Measurements from ENCODE around the gene SLC26A8. TPM values are rescaled to one million over a fixed set of nuclear protein-coding genes. Genes with fewer than 3 reads are reported as not detected.
"Not testable (repeated sequence)": the region's sequence is repeated elsewhere in the genome, so short reads cannot be mapped to it uniquely, and the experiment has no call there.

Gene SLC26A8
- total RNA-seq, 1 donor from 2014 or later, result under 0.01 TPM

- H3K4me1 ChIP-seq (ENCODE audit: control insufficient read depth in 3 of 3, insufficient read depth in 3 of 3, low read length in 3 of 3); H3K27ac ChIP-seq (ENCODE audit: low read depth, low read length); H3K9ac ChIP-seq (ENCODE audit: low read depth in 1 of 3, low read length in 3 of 3); H3K4me3 ChIP-seq (ENCODE audit: low read length in 3 of 3); H3K36me3 ChIP-seq (ENCODE audit: control insufficient read depth in 3 of 3, insufficient read depth in 3 of 3, low read length in 3 of 3); H3K27me3 ChIP-seq (ENCODE audit: control insufficient read depth in 3 of 3, insufficient read depth in 3 of 3, low read length in 3 of 3); H3K9me3 ChIP-seq (ENCODE audit: control insufficient read depth in 3 of 3, low read length in 3 of 3): not testable (repeated sequence)
Observed at GRCh38 chr6:35909571-35909970, 114.9 kb downstream of the SLC26A8 start.

DNA sequence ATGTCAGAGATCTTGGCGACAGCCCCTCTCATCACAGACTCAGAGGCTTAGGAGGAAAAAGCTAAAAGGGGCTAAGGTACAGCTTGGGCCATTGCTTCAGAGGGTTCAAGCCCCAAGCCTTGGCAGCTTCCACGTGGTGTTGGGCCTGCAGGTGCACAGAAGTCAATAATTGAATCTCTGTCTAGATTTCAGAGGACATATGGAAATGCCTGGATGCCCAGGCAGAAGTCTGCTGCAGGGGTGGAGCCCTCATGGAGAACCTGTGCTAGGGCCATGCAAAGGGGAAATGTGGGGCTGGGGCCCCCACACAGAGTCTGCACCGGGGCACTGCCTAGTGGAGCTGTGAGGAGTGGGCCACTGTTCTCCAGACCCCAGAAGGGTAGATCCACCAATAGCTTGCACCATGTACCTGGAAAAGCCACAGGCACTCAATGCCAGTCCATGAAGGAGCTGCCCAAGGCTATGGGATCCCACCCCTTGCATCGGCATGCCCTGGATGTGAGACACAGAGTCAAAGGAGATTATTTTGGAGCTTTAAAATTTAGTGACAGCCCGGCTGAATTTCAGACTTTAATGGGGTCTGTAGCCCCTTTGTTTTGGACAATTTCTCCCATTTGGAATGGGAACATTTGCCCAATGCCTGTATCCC, 115.6 kb downstream of the SLC26A8 start:
- H3K9ac ChIP-seq (ENCODE audit: low read depth in 1 of 3, low read length in 3 of 3); H3K9me3 ChIP-seq (ENCODE audit: control insufficient read depth in 3 of 3, low read length in 3 of 3); H3K27ac ChIP-seq (ENCODE audit: low read depth, low read length); H3K27me3 ChIP-seq (ENCODE audit: control insufficient read depth in 3 of 3, insufficient read depth in 3 of 3, low read length in 3 of 3); H3K4me3 ChIP-seq (ENCODE audit: low read length in 3 of 3); H3K36me3 ChIP-seq (ENCODE audit: control insufficient read depth in 3 of 3, insufficient read depth in 3 of 3, low read length in 3 of 3); H3K4me1 ChIP-seq (ENCODE audit: control insufficient read depth in 3 of 3, insufficient read depth in 3 of 3, low read length in 3 of 3): not testable (repeated sequence)

- H3K9me3 ChIP-seq (ENCODE audit: control insufficient read depth in 3 of 3, low read length in 3 of 3), result no peaks in the 10 kb centered on the region
- H3K9ac ChIP-seq (ENCODE audit: low read depth in 1 of 3, low read length in 3 of 3), result no peak overlapping the region
- no peaks in the 10 kb centered on the region for H3K27me3 ChIP-seq (ENCODE audit: control insufficient read depth in 3 of 3, insufficient read depth in 3 of 3, low read length in 3 of 3)
- no peak overlapping the region for H3K27ac ChIP-seq (ENCODE audit: low read depth, low read length)
- no peaks in the 10 kb centered on the region for H3K4me1 ChIP-seq (ENCODE audit: control insufficient read depth in 3 of 3, insufficient read depth in 3 of 3, low read length in 3 of 3)
- no peaks in the 10 kb centered on the region for H3K36me3 ChIP-seq (ENCODE audit: control insufficient read depth in 3 of 3, insufficient read depth in 3 of 3, low read length in 3 of 3)
- no peak overlapping the region for H3K4me3 ChIP-seq (ENCODE audit: low read length in 3 of 3)
Observed at GRCh38 chr6:35907750-35908149, 116.7 kb downstream of the SLC26A8 start.

DNA sequence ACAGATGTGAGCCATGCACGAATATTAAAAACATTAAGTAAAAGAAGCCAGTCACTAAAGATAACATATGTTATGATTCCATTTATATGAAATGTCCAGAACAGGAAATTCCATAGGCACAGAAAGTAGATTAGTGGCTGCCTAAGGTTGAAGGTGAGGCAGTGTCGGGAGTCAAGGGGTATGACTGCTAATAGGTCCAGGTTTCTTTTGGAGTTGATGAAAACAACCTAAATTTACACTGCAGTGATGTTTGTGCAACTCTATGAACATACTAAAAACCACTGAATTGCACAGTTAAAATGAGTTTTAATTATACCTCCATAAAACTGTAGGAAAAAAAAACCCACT, 118.0 kb downstream of the SLC26A8 start:
- Histone ChIP-seq H3K27ac (ENCODE audit: low read depth, low read length) (no peak overlapping the region), H3K9me3 (ENCODE audit: control insufficient read depth in 3 of 3, low read length in 3 of 3) (no peaks in the 10 kb centered on the region), H3K4me1 (ENCODE audit: control insufficient read depth in 3 of 3, insufficient read depth in 3 of 3, low read length in 3 of 3) (no peaks in the 10 kb centered on the region), H3K9ac (ENCODE audit: low read depth in 1 of 3, low read length in 3 of 3) (no peak overlapping the region), H3K36me3 (ENCODE audit: control insufficient read depth in 3 of 3, insufficient read depth in 3 of 3, low read length in 3 of 3) (peaks cover 0 to 2% (median 0%) of the 10 kb centered on the region in 3 donors), H3K4me3 (ENCODE audit: low read length in 3 of 3) (no peak overlapping the region), H3K27me3 (ENCODE audit: control insufficient read depth in 3 of 3, insufficient read depth in 3 of 3, low read length in 3 of 3) (no peaks in the 10 kb centered on the region)

DNA sequence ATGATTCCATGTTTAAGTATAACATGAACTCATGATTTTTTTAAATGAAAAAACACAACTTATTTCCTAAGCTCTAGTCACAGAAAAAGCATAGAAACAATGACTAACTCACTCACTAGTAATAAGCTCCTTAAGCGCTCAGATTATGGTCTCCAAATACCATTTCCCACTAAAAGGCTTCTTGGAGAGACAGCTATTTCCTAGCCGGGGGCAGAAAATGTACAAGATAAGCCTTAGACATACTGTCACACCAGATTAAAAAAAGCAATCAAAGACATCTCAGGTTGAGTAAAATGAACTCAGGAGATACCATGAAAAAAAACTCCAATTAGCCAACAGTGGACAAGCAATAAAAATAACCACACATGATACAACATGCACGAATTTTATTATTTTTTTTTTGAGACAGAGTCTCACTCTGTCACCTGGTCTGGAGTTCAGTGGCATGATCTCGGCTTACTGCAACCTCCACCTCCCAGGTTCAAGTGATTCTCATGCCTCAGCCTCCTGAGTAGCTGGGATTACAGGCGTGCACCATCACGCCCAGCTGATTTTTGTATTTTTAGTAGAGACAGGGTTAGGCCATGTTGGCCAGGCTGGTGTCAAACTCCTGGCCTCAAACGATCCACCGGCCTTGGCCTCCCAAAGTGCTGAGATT, 118.5 kb downstream of the SLC26A8 start:
- no peaks in the 10 kb centered on the region for H3K4me1 ChIP-seq (ENCODE audit: control insufficient read depth in 3 of 3, insufficient read depth in 3 of 3, low read length in 3 of 3)
- no peaks in the 10 kb centered on the region for H3K27me3 ChIP-seq (ENCODE audit: control insufficient read depth in 3 of 3, insufficient read depth in 3 of 3, low read length in 3 of 3)
- no peak overlapping the region for H3K9ac ChIP-seq (ENCODE audit: low read depth in 1 of 3, low read length in 3 of 3)
- no peaks in the 10 kb centered on the region for H3K9me3 ChIP-seq (ENCODE audit: control insufficient read depth in 3 of 3, low read length in 3 of 3)
- no peak overlapping the region for H3K4me3 ChIP-seq (ENCODE audit: low read length in 3 of 3)
- no peak overlapping the region for H3K27ac ChIP-seq (ENCODE audit: low read depth, low read length)
- peaks cover 0 to 2% (median 0%) of the 10 kb centered on the region in 3 donors for H3K36me3 ChIP-seq (ENCODE audit: control insufficient read depth in 3 of 3, insufficient read depth in 3 of 3, low read length in 3 of 3)

GRCh38 chr6:35905141-35905785, 119.2 kb downstream of the SLC26A8 start:
- peaks cover 0 to 2% (median 0%) of the 10 kb centered on the region in 3 donors for H3K36me3 ChIP-seq (ENCODE audit: control insufficient read depth in 3 of 3, insufficient read depth in 3 of 3, low read length in 3 of 3)
- H3K4me1 ChIP-seq (ENCODE audit: control insufficient read depth in 3 of 3, insufficient read depth in 3 of 3, low read length in 3 of 3), result no peaks in the 10 kb centered on the region
- H3K27ac ChIP-seq (ENCODE audit: low read depth, low read length), result no peak overlapping the region
- no peaks in the 10 kb centered on the region for H3K27me3 ChIP-seq (ENCODE audit: control insufficient read depth in 3 of 3, insufficient read depth in 3 of 3, low read length in 3 of 3)
- no peak overlapping the region for H3K9ac ChIP-seq (ENCODE audit: low read depth in 1 of 3, low read length in 3 of 3)
- H3K9me3 ChIP-seq (ENCODE audit: control insufficient read depth in 3 of 3, low read length in 3 of 3), result no peaks in the 10 kb centered on the region
- no peak overlapping the region for H3K4me3 ChIP-seq (ENCODE audit: low read length in 3 of 3)

DNA sequence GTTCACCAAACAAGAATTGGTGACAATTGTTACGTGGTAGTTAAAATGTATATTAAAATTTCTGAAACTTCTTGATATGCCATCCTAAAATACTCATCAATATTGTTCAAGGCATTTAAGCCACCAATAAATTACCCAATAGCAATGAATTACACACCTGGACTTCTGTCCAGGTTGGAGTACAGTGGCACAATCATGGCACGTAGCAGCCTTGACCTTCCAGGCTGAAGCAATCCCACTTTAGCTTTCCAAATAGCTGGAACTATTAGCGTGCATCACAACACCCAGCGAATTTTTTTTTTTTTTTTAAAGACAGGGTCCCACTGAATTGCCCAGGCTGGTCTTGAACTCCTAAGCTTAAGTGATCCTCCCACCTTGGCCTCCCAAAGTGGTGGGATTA, 120.8 kb downstream of the SLC26A8 start:
- Histone ChIP-seq H3K4me3 (ENCODE audit: low read length in 3 of 3) (no peak overlapping the region), H3K9ac (ENCODE audit: low read depth in 1 of 3, low read length in 3 of 3) (no peak overlapping the region), H3K27me3 (ENCODE audit: control insufficient read depth in 3 of 3, insufficient read depth in 3 of 3, low read length in 3 of 3) (no peaks in the 10 kb centered on the region), H3K36me3 (ENCODE audit: control insufficient read depth in 3 of 3, insufficient read depth in 3 of 3, low read length in 3 of 3) (peaks cover 0 to 2% (median 0%) of the 10 kb centered on the region in 3 donors), H3K27ac (ENCODE audit: low read depth, low read length) (no peak overlapping the region), H3K9me3 (ENCODE audit: control insufficient read depth in 3 of 3, low read length in 3 of 3) (no peaks in the 10 kb centered on the region), H3K4me1 (ENCODE audit: control insufficient read depth in 3 of 3, insufficient read depth in 3 of 3, low read length in 3 of 3) (no peaks in the 10 kb centered on the region)

GRCh38 chr6:35900448-35900847, 124.0 kb downstream of the SLC26A8 start:
- no peak overlapping the region for H3K9ac ChIP-seq (ENCODE audit: low read depth in 1 of 3, low read length in 3 of 3)
- no peaks in the 10 kb centered on the region for H3K27me3 ChIP-seq (ENCODE audit: control insufficient read depth in 3 of 3, insufficient read depth in 3 of 3, low read length in 3 of 3)
- H3K4me1 ChIP-seq (ENCODE audit: control insufficient read depth in 3 of 3, insufficient read depth in 3 of 3, low read length in 3 of 3), result no peaks in the 10 kb centered on the region
- H3K4me3 ChIP-seq (ENCODE audit: low read length in 3 of 3), result no peak overlapping the region
- H3K27ac ChIP-seq (ENCODE audit: low read depth, low read length), result no peak overlapping the region
- peaks cover 0 to 2% (median 0%) of the 10 kb centered on the region in 3 donors for H3K36me3 ChIP-seq (ENCODE audit: control insufficient read depth in 3 of 3, insufficient read depth in 3 of 3, low read length in 3 of 3)
- H3K9me3 ChIP-seq (ENCODE audit: control insufficient read depth in 3 of 3, low read length in 3 of 3), result no peaks in the 10 kb centered on the region

DNA sequence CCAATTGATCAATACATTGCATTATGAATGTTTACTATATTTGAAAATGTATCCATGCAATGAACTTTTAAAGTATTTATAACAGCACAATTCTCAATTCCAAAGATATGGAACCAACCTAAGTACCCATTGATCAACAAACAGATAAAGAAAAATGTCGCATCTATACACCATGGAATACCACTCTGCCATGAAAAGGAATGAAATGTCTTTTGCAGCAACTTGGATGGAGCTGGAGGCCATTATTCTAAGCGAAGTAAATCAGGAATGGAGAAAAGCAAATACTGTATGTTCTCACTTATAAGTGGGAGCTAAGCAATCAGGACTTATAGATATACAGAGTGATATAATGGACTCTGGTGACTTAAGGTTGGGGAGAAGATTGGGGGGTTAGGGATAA, 126.4 kb downstream of the SLC26A8 start:
- Histone ChIP-seq H3K9me3 (ENCODE audit: control insufficient read depth in 3 of 3, low read length in 3 of 3) (no peaks in the 10 kb centered on the region), H3K9ac (ENCODE audit: low read depth in 1 of 3, low read length in 3 of 3) (no peak overlapping the region), H3K27me3 (ENCODE audit: control insufficient read depth in 3 of 3, insufficient read depth in 3 of 3, low read length in 3 of 3) (no peaks in the 10 kb centered on the region), H3K27ac (ENCODE audit: low read depth, low read length) (no peak overlapping the region), H3K36me3 (ENCODE audit: control insufficient read depth in 3 of 3, insufficient read depth in 3 of 3, low read length in 3 of 3) (peaks cover 0 to 2% (median 0%) of the 10 kb centered on the region in 3 donors), H3K4me1 (ENCODE audit: control insufficient read depth in 3 of 3, insufficient read depth in 3 of 3, low read length in 3 of 3) (no peaks in the 10 kb centered on the region), H3K4me3 (ENCODE audit: low read length in 3 of 3) (no peak overlapping the region)

DNA sequence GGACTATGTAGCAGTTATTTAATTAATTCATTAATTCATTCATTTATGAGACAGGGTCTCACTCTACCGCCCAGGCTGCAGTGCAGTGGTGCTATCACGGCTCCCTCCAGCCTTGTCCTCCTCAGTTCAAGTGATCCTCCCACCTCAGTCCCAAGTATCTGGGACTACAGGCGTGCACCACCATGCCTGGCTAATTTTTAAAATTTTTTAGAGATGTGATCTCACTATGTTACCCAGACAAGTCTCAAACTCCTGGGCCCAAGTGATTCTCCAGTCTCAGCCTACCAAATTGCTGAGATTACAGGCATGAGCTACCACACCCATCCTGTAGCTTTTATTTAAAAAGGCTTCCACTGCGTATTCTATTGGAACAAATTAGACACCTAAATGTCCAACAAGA, 127.0 kb downstream of the SLC26A8 start:
- no peaks in the 10 kb centered on the region for H3K9me3 ChIP-seq (ENCODE audit: control insufficient read depth in 3 of 3, low read length in 3 of 3)
- no peaks in the 10 kb centered on the region for H3K4me1 ChIP-seq (ENCODE audit: control insufficient read depth in 3 of 3, insufficient read depth in 3 of 3, low read length in 3 of 3)
- no peak overlapping the region for H3K9ac ChIP-seq (ENCODE audit: low read depth in 1 of 3, low read length in 3 of 3)
- peaks cover 0 to 1% (median 0%) of the 10 kb centered on the region in 3 donors for H3K36me3 ChIP-seq (ENCODE audit: control insufficient read depth in 3 of 3, insufficient read depth in 3 of 3, low read length in 3 of 3)
- no peaks in the 10 kb centered on the region for H3K27me3 ChIP-seq (ENCODE audit: control insufficient read depth in 3 of 3, insufficient read depth in 3 of 3, low read length in 3 of 3)
- H3K4me3 ChIP-seq (ENCODE audit: low read length in 3 of 3), result no peak overlapping the region
- no peak overlapping the region for H3K27ac ChIP-seq (ENCODE audit: low read depth, low read length)

Data from skeletal muscle tissue (tissue), 4 donors.